Measurements from ENCODE around the gene CDKL1. TPM values are rescaled to one million over a fixed set of nuclear protein-coding genes. Genes with fewer than 3 reads are reported as not detected.

The CDKL1 gene
- total RNA-seq, 1 donor from 2014 or later, result 2.4 TPM

DNA sequence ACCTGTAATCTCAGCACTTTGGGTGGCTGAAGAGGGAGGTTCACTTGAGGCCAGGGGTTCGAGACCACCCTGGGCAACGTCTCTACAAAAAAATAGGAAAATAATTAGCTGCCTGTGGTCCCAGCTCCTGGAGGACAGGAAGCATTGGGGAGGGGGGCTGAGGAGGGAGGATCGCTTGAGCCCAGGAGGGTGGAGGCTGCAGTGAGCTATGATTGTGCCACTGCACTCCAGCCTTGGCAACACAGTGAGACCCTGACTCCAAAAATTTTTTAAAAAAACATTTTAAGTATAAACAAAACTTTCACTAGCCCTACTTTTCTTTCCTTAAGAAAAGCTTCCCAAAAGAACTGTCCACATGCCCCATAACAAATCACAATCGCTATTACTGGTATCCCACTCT, 86.2 kb downstream of the CDKL1 start:
- DNase-seq (ENCODE audit: low read depth), result no peak
- no peak for TF ChIP-seq CTCF (IDR thresholded peaks at IDR 0.05; ENCODE audit: insufficient read depth, low read length, poor library complexity, severe bottlenecking)

GRCh38 chr14:50308363-50308915, 88.2 kb downstream of the CDKL1 start:
- DNase-seq (ENCODE audit: low read depth), result no peak
- no peaks in the 10 kb centered on the region for H3K27me3 ChIP-seq (ENCODE audit: control insufficient read depth, insufficient read depth, low read length)
- no peak for TF ChIP-seq CTCF (IDR thresholded peaks at IDR 0.05; ENCODE audit: insufficient read depth, low read length, poor library complexity, severe bottlenecking)
- no peaks in the 10 kb centered on the region for H3K36me3 ChIP-seq (ENCODE audit: control insufficient read depth, insufficient read depth, low read length)
- no peak overlapping the region for H3K4me3 ChIP-seq (ENCODE audit: low read depth, low read length)

More for the DNA sequence above, 86.2 kb downstream of the CDKL1 start:
- Histone ChIP-seq H3K4me3 (ENCODE audit: low read depth, low read length) (no peak overlapping the region), H3K27me3 (ENCODE audit: control insufficient read depth, insufficient read depth, low read length) (no peaks in the 10 kb centered on the region), H3K36me3 (ENCODE audit: control insufficient read depth, insufficient read depth, low read length) (no peaks in the 10 kb centered on the region)

DNA sequence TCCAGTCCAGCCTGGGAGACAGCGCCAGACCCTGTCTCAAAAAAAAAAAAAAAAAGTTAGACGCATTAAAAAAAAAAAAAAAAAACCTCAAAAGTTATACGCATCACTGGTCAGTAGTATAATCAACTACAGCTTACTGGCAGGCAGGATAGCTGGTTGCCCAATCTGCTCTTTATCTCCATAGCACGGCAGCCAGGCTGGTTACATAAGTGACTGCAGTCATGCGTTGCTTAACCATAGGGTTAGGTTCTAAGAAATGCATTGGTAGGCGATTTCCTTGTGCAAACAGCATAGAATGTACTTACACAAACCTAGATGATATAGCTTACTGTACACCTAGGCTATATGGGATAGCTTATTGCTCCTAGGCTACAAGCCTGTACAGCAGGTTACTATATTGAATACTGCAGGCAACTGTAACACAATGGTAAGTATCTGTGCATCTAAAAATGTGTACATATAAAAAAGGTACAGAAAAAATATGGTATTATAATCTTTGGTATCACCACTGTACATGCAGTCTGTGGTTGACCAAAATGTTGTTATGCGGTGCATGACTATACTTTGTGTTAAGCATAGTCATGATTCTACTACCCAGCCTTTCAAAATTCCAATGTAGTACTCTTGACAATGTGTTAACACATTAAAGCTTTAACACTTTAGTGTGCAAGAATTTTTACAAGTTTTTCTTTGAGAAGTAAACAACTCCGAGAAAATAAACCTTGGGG, 92.8 kb downstream of the CDKL1 start:
- no peaks in the 10 kb centered on the region for H3K27me3 ChIP-seq (ENCODE audit: control insufficient read depth, insufficient read depth, low read length)
- DNase-seq (ENCODE audit: low read depth), result peak; percentile 64
- TF ChIP-seq CTCF (IDR thresholded peaks at IDR 0.05; ENCODE audit: insufficient read depth, low read length, poor library complexity, severe bottlenecking), result no peak
- H3K36me3 ChIP-seq (ENCODE audit: control insufficient read depth, insufficient read depth, low read length), result no peaks in the 10 kb centered on the region
- H3K4me3 ChIP-seq (ENCODE audit: low read depth, low read length), result no peak overlapping the region

GRCh38 chr14:50301914-50302313, 94.8 kb downstream of the CDKL1 start:
- DNase-seq (ENCODE audit: low read depth), result no peak
- TF ChIP-seq CTCF (IDR thresholded peaks at IDR 0.05; ENCODE audit: insufficient read depth, low read length, poor library complexity, severe bottlenecking), result no peak
- no peak overlapping the region for H3K4me3 ChIP-seq (ENCODE audit: low read depth, low read length)
- no peaks in the 10 kb centered on the region for H3K36me3 ChIP-seq (ENCODE audit: control insufficient read depth, insufficient read depth, low read length)
- no peaks in the 10 kb centered on the region for H3K27me3 ChIP-seq (ENCODE audit: control insufficient read depth, insufficient read depth, low read length)

GRCh38 chr14:50299585-50299984, 97.1 kb downstream of the CDKL1 start:
- Histone ChIP-seq H3K4me3 (ENCODE audit: low read depth, low read length) (no peak overlapping the region), H3K36me3 (ENCODE audit: control insufficient read depth, insufficient read depth, low read length) (no peaks in the 10 kb centered on the region), H3K27me3 (ENCODE audit: control insufficient read depth, insufficient read depth, low read length) (no peaks in the 10 kb centered on the region)
- no peak for DNase-seq (ENCODE audit: low read depth)
- TF ChIP-seq CTCF (IDR thresholded peaks at IDR 0.05; ENCODE audit: insufficient read depth, low read length, poor library complexity, severe bottlenecking), result no peak

DNA sequence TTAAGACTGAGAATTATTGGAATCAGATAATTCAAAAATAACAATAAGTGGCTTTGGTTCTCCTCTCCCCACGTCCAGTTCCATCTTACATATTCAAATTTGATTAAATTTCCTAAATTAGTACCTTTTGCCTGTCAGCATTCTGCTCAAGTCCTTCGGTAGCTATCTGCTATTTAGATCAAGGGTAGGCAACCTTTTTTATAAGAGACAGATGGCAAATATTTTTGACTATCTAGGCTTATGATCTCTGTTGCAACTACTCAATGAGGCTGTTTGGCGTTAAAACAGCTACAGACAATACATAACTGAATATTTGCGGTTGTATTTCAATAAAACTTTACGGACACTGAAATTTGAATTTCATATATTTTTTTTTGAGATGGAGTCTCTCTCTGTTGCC, 106.4 kb downstream of the CDKL1 start:
- DNase-seq (ENCODE audit: low read depth), result no peak
- Histone ChIP-seq H3K4me3 (ENCODE audit: low read depth, low read length) (no peak overlapping the region), H3K36me3 (ENCODE audit: control insufficient read depth, insufficient read depth, low read length) (no peaks in the 10 kb centered on the region), H3K27me3 (ENCODE audit: control insufficient read depth, insufficient read depth, low read length) (no peaks in the 10 kb centered on the region)
- TF ChIP-seq CTCF (IDR thresholded peaks at IDR 0.05; ENCODE audit: insufficient read depth, low read length, poor library complexity, severe bottlenecking), result no peak
